ENCODE measurements around the gene KRTAP10-2. TPM values are rescaled to one million over a fixed set of nuclear protein-coding genes. Genes with fewer than 3 reads are reported as not detected.
"Not testable (repeated sequence)": the region's sequence is repeated elsewhere in the genome, so short reads cannot be mapped to it uniquely, and the experiment has no call there.

KRTAP10-2 gene
- total RNA-seq, 1 donor from 2014 or later: not detected

DNA sequence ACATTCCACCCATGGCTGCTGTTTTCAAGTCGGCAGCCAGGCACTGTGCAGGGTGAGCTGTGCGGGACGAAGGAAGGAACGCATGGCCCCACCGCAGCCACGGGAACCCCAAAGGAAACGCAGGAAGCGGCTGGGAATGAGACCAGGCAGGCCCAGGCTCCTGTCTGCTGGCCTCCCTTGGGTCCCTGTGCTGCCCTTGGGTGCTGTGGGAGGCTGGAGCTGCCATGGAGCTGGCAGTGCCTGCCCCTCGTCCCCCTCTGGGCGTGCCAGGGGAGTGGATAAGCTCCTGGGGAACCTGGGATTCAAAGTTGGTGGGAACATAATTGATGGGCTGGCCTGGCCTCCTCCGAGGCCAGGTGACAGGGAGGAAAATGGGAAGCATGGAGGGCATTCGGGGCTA, 17.0 kb upstream of the KRTAP10-2 start:
- intact Hi-C loops (cut with micrococcal nuclease): loop anchor here (5.0 kb wide), 1 partner anchor 89 kb away; the partner anchor contains the start of gene KRTAP12-3

DNA sequence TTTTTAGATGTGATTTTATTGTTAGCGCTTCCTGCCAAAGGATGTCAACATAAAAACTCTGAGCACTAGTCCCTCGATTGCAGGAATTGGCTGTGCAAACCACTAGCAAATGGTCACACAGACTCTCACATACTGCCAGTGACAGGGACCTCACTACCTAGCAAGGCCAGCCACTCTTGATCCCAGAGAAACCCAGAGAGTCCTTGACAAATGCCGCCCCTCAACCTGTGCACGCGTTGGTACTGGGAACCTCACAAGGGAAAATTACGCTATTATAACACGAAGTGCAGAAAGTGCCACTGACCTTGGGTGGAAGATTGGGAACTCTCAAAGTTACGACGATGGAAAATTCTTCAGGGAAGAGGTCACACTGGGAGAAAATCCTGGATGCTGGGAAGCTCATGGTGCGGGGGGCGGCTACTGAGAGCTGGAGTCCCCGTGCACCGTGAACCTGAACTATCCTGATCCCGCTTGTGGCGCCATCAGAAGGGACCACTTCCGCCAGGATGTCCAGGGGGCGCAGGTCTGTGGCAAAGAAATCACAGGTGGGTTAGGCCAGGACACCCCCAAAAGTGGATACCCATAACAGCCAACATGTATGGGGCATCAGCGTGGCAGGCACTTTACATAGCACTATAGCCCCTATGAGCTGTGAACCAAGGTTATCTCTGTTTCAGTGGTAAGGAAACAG, 16.3 kb upstream of the KRTAP10-2 start:
- intact Hi-C loops (cut with micrococcal nuclease): loop anchor here (5.0 kb wide), 1 partner anchor 90 kb away; the partner anchor contains the start of gene KRTAP12-3

DNA sequence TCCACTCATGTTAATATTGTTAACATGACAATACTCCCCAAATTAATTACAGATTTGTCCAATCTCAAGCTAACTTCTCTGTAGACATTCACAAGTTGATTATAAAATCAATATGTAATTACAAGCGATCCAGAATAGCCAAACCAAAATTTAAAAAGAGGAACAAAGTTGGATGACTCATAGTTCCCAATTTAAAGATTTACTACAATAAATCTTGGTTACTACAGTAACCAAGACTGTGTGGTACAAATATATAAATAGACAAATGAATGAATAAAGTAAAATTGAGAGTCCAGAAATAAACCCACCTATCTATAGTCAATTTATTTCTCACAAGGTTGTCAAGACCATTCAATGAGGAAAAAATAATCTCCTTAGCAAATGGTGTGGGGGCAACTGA, 15.1 kb upstream of the KRTAP10-2 start:
- intact Hi-C loops (cut with micrococcal nuclease): loop anchor here (5.0 kb wide), 1 partner anchor 91 kb away; the partner anchor contains the start of gene KRTAP12-3

DNA sequence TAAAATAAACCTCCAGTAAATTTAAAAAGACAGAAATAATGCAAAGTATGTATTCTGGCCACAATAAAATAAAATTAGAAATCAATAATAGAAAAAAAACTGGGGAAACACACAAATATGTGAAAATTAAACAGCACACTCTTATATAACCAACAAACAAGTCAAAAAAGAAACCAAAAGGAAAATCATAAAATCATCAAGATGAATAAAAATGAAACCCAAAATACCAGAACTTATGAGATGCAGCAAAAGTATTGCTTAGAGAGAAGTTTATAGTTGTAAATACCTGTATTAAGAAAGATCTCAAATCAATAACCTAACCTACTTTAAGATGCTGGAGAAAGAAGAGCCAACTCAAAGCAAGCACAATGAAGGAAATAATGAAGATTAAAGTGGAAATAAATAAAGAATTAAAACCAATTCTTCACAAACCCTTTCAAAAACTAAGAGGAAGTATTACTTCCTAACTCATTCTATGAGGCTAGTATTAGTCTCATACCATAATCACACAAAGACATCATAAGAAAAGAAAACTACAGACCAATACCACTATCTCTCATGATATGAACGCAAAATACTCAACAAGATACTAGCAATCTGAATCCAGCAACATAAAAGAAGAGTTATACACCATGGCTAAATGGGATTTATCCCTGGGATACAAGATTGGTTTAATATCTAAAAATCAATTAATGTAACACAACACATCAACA, 13.7 kb upstream of the KRTAP10-2 start:
- intact Hi-C loops (cut with micrococcal nuclease): loop anchor here (5.0 kb wide), 1 partner anchor 92 kb away; the partner anchor contains the start of gene KRTAP12-3

DNA sequence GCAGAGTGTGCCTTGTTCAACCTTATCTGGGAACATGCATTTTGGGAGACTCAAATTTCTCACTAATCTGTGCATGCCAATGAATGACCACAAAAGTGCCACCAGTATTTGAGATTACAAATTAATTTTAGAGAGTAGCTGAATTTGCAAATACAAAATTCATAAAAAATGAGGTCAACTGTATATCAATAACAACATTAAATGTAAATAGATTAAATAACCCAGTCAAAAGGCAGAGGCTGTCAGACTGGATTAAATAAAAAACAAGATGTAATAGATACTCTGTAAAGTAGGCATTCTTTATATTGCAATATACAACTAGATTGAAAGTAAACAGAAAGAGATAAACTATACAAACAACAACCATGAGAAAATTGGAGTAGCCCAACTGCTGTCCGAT, 12.8 kb upstream of the KRTAP10-2 start:
- intact Hi-C loops (cut with micrococcal nuclease): no loop called here

DNA sequence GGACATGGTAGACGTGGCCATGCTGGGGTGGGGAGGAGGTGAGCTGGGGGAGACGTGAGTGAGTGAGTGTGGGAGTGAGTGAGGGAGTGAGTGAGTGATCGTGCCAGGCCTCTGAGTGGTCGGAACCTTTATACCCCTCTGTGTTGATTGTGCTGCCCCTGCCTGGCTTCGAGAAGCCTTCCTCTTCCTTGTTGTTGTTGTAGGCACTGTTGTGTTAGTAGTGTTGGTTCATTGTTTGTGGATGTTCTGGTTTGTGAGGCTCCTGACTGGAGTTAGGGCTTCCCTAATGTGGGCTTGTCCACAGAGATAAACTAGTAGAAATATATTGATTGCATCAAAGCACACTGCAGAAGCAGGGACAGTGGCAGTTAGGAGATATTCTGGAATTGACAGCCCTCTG, 7.4 kb upstream of the KRTAP10-2 start, which contains the start of gene KRTAP10-3:
KRTAP10-3 (minus strand) TSS at position 101 of the 400 bp plus-strand sequence; CDS start at position 21, 80 bp downstream.
- intact Hi-C loops (cut with micrococcal nuclease): no loop called here

DNA sequence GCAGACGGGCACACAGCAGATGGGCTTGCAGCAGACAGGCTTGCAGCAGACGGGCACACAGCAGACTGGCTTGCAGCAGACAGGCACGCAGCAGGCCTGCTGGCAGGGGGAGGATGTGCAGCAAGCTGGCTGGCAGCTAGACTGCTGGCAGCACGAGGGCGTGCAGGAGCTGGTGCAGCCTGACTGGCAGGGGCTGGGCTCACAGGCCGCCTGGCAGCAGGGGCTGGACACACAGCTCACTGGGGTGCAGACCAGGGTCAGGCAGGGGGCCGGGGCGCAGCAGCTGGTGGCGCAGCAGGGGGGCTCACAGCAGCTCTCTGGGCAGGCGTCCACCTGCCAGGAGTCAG, 7.0 kb upstream of the KRTAP10-2 start:
- intact Hi-C loops (cut with micrococcal nuclease): not testable (repeated sequence)

DNA sequence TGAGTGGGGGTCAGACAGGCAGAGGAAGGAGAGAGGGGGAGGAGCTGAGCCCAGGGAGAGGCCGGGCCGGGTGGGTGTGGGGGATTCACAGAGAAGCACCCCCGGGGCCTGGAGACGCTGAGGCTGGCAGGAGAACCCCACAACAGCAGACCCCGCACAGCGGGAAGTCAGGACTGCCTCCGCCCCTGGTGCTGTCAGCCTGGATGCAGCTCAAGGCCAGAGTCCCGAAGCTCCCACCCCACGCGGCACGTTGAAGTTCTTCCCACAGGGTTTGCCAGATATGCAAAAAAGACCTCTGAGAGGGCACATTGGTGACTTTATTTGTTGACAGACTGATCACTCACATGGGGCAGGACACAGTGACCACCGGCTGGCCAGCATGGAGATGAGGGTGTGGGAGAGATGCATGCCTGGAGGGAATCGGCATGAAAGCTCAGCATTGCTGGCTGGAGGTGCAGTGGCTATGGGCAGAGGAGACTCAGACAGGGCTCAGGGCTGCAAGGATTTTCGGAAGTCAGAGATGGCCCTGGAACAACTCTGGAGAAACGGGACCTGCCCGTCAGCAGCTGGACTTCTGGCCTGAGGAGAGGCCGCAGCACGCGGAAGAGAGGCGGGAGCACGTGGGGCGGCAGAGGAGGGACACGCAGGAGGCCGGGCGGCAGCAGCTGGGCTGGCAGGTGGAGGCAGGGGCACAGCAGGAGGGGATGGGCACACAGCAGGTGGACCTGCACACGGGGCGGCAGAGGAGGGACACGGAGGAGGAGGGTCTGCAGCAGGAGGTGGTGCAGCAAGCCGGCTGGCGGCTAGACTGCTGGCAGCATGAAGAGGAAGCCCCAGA, 6.4 kb upstream of the KRTAP10-2 start:
- intact Hi-C loops (cut with micrococcal nuclease): no loop called here

DNA sequence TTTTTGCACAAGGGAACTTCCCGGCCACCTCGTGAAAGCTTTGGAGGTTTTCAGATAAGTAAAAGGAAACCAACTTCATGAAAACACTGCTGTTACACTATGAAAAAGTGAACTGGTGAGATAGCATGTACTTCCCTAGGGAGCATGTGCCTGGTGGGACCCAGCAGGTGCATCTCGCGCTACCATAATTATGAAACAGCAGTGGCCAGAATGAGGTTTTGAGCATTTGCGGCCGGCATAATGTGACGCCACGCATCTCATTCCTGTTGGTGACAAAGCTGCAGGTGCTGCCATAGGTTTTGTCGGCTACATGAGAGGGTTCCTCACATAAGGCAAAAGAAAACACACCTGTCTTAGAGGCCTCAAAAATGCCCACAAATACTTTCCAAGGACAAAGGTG, 5.6 kb upstream of the KRTAP10-2 start:
- intact Hi-C loops (cut with micrococcal nuclease): no loop called here

DNA sequence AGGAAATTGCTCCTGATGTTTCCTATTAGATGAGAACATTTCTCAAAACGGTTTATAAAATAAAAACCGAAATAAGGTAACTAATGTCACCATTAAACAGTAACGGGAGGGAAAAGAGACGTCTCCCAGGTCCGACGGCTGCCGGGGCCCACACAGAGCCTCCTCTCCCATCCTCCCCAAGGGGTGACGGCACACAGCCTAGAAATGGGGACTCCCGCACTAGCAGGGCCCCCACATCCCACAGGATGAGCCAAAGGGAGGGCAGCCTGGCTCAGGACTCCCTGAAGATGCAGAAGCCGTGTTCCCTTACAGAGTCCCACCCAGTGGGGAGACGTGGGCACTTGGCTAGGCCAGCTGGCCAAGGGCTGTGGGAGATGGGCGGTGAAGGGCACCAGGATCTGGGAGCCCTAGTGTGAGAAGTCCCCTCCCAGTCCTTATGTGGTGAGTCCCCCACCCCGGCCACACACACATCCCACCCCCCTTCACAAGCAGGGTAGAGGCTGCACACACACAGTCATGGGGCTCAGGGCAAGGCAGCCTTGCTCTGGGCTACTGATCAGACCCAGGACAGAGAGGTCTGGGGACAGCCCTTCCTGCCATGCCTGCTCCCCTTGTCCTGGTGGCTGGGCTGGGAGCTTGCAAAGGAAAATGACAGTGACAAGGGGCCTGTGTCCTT, 4.0 kb upstream of the KRTAP10-2 start:
- intact Hi-C loops (cut with micrococcal nuclease): no loop called here

DNA sequence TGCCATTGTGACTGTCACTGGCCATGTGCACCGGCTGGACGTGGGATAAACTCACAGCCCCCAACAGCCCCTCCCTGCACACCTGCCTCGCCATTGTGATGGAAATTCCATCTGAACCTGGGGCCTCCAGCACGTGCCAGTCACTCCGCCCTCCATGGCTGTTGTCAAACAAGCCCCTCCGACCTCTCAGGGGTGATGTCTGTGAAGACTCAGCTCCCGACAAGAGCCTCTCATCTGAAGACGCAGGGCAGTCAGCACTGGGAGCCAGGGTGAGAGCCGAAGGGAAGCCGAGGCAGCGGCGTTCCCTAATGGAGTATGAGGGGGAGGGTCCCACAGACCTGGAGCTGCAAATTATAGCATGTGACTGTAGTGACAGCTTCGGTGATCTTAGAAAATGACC, 1.4 kb upstream of the KRTAP10-2 start:
- intact Hi-C loops (cut with micrococcal nuclease): no loop called here

DNA sequence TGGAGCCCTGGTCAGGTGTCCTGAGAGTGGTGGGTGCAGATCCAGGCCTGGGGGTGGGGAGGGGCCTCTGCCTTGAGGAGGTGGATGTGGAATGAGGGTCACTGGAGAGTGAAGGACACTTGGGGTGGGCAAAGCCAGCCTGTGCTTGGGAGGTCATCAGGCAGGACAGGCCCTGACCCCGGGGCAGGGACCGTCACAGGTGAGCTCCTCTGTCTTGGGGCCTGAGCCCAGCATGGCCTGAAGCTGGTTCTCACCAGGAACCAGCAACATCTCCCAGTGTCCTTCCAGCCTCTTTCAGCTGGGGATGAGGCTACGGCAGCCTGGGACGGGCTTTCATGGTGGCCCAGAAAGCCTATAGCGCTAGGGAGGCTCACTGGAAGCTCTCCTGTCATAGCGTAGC, 831 bp upstream of the KRTAP10-2 start:
- intact Hi-C loops (cut with micrococcal nuclease): no loop called here

DNA sequence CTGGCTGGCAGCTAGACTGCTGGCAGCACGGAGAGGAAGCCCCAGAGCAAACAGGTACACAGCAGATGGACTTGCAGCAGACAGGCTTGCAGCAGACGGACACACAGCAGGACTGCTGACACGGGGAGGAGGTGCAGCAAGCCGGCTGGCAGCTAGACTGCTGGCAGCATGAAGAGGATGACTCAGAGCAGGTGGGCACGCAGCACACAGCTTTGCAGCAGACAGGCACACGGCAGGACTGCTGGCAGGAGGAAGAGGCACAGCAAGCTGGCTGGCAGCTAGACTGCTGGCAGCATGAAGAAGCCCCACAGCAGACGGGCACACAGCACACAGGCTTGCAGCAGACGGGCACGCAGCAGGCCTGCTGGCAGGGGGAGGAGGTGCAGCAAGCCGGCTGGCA, 498 bp downstream of the KRTAP10-2 start:
- intact Hi-C loops (cut with micrococcal nuclease): no loop called here

DNA sequence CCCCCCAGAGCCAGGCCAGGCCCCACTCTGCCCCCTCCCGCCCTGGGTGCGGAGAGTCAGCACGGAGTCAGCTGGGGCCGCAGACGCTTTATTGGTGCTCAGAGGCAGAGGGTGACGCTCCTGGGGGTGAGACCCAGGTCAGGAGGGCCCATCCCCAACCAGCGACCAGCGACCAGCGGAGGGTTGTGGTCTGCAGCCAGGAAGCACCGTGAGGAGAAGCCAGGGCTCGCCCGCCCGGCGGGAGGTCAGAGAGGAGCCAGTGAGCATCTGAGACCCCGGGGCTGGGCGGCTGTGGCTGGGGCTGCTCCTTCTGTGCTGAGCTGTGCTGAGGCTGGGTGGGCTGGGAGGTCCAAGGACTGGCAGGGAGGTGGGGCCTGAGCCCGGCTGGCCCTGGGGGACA, 1.0 kb downstream of the KRTAP10-2 start:
- intact Hi-C loops (cut with micrococcal nuclease): not testable (repeated sequence)

DNA sequence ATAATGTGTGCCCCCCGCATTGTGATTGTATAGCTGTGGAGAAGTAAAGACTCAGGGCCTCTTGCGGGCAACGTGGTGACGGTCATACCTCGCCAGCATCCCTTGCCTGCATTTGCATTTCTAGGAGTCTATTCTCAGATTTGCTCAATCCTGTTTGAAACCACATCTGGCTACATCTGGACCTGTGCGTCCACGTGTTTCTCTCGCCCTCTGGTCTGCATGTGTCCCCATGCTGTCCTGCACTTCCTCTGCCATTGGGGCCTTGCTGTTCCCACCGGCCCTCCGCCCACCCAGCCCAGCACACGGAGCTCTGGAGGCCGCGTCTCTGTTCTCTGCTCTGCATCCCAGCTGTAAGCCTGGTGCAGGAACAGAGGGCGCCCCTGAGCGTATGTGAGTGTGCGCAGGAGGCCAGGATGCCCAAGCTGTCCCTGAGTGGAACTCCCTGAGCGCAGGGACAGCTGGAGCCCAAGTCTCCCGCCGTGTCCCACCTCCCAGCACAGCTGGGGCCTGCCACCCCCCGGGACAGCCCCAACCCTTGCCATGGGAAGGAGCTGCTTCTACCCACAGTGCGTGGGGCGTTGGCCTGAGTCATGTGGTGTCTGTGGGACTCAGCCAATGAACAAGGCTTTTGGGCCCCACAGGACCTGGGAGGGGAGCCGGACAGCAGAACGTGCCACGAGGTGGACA, 1.6 kb downstream of the KRTAP10-2 start:
- intact Hi-C loops (cut with micrococcal nuclease): no loop called here

DNA sequence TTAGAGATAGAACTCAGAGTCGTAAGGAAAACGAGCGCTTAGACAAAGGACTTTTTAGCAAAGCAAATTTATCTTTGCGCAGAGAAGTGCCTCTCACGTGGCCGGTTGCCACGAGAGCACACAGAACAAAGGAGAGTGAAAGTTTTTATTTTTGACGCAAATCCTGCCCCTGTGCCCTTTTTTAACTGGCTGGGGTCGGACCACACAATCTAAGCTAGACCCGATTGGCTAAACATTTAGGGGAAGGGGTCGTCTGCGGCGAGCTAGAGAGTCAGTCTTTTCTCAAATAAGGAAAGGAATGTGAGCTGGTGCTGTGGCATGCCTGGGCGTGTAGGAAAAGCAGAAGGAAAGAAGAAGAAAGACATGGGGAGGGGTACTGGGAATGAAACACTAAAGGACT, 2.4 kb downstream of the KRTAP10-2 start:
- intact Hi-C loops (cut with micrococcal nuclease): no loop called here

DNA sequence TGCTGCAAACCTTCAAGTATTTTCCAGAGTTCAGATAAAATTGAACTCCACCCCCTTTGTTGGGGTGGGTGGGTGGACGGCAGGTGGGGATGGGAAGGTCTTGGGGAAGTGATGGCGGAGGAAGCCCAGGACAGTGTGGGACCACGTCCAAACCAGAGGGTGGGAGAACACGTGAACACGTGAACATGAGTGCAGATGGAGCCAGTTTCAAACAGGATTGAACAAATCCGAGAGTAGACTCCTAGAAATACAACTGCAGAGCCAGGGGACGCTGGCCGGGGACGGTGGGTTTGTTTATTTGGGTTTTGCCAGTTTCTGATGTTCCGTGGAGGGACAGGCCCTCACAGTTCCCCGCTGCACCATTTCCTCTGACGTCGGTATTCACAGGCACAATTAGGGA, 2.9 kb downstream of the KRTAP10-2 start:
- intact Hi-C loops (cut with micrococcal nuclease): no loop called here

DNA sequence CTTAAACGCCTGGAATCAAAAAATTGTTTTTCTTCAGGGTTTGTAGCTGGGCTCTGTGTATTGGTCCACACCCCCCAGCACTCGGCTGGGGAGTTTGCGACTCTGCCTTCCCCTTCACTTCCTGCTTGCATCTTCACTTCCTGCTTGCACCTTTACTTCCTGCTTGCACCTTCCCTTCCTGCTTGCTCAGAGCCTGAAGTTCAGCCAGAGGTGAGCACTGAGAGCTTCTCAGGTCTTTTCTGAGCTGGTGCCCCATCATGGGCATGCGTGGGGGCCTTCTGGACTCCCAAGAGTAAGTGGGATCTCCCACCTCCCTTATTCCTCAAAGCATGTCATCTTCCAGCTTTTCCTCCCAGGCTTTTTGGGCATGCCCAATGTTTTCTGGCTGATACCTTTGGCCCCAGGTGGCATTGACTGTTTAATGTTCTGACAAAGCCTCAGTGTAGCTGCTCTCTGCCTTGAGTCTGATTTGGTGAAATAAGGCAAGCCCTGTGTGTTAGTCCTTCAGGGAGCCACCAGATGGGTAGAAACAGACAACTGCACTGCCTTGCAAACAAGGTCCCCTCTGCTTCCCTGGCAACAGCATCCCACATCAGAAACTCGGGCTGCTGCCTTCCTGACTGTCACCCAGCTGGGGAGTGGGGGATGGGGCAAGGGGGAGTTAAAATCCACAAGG, 3.5 kb downstream of the KRTAP10-2 start:
- intact Hi-C loops (cut with micrococcal nuclease): no loop called here

DNA sequence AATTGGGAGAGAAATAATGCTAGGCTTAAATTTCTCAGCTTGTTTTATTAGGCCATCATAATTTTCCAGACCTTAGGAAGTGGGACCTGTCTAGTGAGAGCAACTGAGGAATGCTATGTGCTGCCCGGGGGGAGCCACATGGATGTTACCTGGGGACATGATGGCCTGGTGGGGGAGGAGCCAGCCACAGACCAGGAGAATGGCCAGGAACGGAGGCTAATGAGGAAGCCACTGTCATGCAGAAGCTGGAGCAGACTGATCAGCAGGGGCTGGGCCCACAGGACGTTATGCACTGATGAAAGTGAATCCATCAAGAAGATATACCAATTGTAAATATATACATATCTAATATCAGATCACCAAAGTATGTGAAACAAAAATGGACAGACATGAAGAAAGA, 6.7 kb downstream of the KRTAP10-2 start:
- intact Hi-C loops (cut with micrococcal nuclease): no loop called here

DNA sequence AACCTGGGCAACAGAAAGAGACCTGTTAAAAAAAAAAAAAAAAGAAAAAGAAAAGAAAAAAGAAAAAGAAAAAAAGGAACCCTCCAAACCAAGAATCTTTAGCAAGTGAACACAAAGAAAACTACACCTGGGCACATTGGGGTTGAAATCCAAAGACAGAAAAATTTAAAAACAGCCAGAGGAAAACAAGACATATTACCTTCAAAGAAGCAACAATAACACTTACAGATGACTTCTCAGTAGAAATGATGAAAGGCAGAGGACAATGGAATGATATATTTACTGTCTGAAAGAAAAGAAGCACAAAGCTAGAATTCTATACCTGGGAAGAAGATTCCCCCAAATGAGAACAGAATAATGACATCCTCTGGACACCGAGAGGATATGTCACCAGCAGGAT, 8.6 kb downstream of the KRTAP10-2 start:
- intact Hi-C loops (cut with micrococcal nuclease): no loop called here

Data from T-helper 1 cell treated with Interleukin-12 subunit alpha and Interleukin-12 subunit beta and Interleukin-4 antibody, amounts not matched to agents 30 ng/mL and 1 ng/mL, for 36 hours (primary cell).